HL-60/S4 treated with phorbol 12-myristate 13-acetate at 8.2 ng/mL for 4 days and 3 days (cell line): ENCODE data around the gene CXorf66.
"Not testable (repeated sequence)": the region's sequence is repeated elsewhere in the genome, so short reads cannot be mapped to it uniquely, and the experiment has no call there.

ENCODE experiments used
- in situ Hi-C: fragments of 300-500 bp; cut with MboI; formaldehyde crosslinking; loops from 2 replicates; pipeline ENCODE4 v1.15.0; 2022; ENCODE audit warnings: low sequenced_read_pairs

Gene CXorf66

GRCh38 chrX:139929876-139930275 lies 35.4 kb downstream of the CXorf66 start:
- in situ Hi-C loops = no loop called here

- in situ Hi-C loops = no loop called here
Observed at GRCh38 chrX:139924696-139925095, 40.6 kb downstream of the CXorf66 start.

- in situ Hi-C loops = no loop called here
Observed at GRCh38 chrX:139924069-139924695, 41.1 kb downstream of the CXorf66 start.

- in situ Hi-C loops = not testable (repeated sequence)
Observed at GRCh38 chrX:139921142-139921541, 44.2 kb downstream of the CXorf66 start.

DNA sequence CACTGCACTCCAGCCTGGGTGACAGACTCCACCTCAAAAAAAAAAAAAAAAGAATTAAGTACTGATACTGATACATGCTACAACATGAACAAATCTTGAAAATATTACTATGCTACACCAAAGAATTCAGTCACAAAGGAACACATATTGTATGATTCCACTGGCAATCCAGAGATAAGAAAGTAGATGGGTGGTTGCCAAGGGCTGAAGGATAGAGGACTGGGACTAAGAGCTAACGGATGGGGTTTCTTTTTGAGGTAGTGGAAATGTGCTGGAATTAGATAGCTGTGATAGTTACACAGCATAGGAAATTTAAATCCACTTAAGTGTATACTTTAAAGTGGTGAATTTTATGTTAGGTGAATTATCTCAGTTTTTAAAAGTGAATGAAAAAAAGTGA lies 45.0 kb downstream of the CXorf66 start:
- in situ Hi-C loops = no loop called here

- in situ Hi-C loops = no loop called here
Observed at GRCh38 chrX:139914421-139914820, 50.9 kb downstream of the CXorf66 start.

DNA sequence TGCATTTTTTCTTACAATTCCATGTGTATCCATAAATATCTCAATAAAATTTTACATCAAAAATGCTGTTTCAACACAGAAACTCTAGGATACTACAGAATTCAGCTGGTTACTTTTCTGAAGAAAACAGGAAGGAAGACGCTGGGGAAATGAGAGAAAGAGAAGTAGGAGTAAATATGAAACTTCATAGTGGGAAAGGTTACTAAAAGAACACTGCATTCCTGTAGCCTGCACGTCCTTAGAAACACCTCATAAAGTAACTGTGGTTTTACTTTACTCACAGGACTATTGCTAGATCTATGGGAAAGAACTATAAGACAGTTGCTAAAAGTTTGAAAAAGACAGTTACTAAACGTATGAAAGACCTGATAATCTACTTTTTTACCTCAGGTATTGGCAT lies 55.6 kb downstream of the CXorf66 start:
- in situ Hi-C loops = no loop called here

- in situ Hi-C loops = no loop called here
Observed at GRCh38 chrX:139907078-139907477, 58.2 kb downstream of the CXorf66 start.

GRCh38 chrX:139905743-139906142 lies 59.6 kb downstream of the CXorf66 start:
- in situ Hi-C loops = no loop called here
